ENCODE measurements around the gene CPT1B.
"Not testable (repeated sequence)": the region's sequence is repeated elsewhere in the genome, so short reads cannot be mapped to it uniquely, and the experiment has no call there.

CPT1B gene

DNA sequence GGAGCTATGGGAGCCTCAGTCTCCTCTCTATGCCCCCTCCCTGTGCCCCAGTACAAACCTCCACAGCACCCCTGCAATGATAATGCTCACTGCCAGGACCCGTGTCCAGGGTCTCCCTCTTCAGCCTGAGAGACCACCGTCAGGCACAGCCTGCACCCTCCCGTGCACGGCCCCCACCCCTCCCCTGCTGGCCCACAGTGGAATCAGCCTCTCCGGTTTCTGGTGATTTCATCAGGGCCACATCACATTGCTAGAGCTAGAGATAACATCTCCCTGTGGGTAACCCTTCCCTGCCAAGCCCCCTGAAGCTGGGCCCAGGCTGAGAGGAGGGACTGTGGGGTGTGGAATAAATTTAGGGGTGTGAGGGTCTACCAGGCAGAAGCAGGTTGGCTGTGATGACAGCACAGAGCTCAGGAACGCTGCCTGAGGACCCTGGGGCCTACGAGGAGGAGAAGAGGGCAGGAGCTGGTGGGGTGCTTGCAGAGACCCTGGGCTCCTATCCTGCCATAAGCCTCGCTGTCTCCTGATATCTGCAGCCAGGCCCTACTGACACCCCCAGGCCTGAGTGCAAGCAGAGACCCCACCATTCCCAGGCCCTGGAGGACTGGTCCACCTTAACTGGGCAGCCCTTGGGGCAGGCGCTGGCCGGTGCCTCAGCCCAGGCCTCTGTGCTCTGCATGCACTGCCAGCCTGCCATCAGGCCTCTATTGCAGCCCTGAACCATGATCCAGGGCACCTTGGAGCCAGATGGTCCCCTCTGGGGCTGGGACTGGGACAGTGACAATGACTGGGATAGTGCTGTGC, 32.5 kb downstream of the CPT1B start, which contains the start of gene KLHDC7B:
Gene KLHDC7B, plus strand, starts transcription at position 378 of the 804 bp plus-strand sequence. Its CDS starts 345 bp downstream, at position 723.
- no peak for DNase-seq

DNA sequence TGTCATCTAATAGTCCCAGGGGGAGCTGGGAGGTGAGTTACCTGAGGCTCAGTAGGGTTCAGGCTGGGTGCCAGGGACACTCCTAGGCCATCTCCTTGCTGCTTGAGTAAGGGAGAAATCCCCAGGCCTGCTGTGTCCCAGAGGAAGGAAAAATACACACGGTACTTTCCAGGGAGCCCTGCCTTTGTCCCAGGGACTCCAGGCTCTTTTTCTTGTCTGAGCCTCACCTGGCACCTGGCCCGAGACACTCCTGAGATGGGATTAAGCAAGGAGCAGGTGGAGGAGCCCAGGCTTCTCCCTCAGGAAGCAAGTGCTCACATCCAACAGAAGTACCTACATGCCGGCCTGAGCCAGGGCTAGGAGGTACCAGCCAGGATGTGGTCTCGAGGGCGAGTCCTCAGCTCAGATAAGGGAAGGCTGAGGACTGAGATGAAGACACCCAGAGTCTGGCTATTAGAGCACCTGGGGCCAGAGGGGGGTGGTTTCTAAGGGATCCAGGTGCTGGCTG, 33.4 kb downstream of the CPT1B start:
- no peak for DNase-seq

DNA sequence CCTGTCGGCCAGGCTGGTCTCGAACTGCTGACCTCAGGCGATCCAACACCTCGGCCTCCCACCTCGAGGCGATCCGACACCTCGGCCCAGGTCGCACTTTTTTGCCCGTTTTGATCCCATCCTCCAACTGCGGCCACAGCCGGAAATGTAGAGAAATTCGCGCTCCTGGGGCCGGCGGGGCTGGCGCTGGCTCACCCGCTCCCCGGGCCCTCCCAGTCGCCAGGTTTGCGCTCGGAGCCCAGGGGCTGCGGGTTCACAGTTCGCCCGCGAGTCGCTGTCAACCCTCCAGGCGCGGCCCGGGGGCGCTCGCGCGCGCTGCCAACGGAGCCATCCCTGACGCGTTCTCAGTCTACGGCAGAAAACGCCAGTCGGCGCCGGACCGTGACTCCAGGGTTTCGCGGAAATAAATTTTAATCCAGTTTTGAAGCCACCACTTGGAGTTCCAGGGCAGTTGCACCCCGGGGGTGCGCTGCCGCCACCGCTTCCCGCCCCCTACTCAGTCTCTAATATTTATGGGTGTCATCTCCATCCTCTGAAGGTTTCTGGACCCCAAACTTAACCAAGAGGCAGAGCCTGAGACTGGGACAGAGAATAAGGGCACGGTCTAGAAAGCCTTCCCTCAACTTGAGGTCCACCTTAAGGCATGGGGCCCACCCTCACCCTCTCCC, 34.0 kb downstream of the CPT1B start:
- peak; percentile 64 for DNase-seq

DNA sequence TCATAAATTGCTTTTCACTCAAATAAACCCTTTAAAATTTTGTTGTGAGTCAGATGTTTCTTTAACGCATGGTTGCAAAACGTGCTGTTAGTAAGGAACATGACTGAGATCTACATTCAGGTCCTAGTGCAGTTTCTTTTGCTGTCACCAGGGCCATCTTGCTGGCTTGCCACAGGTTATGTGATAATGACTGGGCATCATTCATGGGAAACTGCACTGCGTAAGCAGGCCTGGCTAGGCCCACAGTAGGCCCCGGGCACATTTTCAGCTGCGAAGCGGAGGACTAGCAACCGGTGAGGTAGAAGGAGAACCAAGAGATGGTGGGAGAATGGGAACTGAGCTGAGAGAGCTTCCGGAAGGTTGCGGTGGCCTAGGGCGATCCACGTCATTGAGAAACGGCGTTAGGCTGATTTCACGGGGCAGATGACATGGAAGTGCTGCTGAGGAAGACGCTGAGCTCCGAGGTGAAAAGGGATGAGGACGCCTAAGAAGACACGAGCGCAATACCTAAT, 35.8 kb downstream of the CPT1B start:
- DNase-seq, result no peak

DNA sequence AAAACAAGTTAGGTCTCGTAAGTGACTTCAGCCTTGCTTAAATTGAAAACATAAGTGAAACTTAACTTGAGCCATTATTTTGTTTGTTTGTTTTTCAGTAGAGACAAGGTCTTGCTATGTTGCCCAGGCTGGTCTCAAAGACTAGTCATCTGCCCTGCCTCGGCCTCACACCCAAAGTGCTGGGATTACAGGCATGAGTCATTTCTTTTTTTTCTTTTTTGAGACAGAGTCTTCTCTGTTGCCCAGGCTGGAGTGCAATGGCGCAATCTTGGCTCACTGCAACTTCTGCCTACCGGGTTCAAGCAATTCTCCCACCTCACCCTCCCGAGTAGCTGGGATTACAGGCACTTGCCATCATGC, 36.6 kb downstream of the CPT1B start:
- not testable (repeated sequence) for DNase-seq

DNA sequence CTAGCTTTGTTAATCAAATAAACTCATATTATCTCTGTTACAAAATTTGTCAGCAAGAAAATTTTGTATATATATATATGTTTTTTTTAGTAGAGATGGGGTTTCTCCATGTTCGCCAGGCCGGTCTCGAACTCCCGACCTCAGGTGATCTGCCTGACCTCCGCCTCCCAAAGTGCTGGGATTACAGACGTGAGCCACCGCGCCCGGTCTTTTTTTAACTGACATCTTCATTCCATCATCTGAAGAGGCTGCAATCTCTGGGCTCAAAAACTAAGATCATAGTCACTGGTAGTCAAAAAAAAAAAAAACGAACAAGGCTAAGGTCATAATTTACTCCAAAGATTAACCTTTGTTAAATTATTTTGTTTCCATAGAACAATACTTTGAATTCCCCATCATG, 37.8 kb downstream of the CPT1B start:
- no peak for DNase-seq

DNA sequence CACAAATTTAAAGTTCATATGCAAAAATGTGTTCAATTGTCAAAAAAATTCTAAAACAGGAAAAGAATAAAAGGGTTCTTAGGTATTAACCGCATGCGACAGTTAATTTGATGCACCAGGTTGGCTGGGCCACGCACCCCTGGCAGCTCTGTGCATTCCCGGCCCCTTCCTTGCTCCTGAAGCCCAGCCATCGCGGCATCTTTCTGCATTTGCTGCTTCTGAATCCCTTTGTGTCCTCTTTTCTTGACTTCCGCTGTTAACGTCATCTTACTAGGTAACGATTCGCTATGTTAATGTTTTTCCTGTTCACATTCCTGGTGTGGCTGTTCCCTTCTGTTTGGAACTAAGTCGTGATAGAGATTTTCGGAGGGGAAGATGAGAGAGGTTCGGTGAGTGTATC, 40.5 kb downstream of the CPT1B start:
- no peak for DNase-seq

DNA sequence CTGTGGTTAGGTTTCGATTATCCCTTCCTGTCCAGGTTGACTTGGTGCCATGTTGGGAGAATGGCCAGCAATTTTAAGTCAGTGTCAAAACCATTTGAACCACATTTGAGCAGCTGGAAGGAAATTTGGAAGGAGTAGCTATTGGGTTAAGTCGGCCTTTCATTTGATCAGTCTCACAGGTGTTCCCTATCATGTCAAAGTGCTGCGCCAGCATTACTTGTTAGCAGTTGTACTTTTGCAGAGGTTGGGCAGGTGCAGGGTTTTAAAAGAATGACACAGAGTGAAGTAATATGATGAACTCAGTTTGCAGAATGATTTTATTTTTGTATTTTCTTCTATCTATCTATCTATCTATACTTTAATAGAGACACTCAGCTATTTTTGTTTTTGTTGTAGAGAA, 42.0 kb downstream of the CPT1B start:
- DNase-seq, result no peak

DNA sequence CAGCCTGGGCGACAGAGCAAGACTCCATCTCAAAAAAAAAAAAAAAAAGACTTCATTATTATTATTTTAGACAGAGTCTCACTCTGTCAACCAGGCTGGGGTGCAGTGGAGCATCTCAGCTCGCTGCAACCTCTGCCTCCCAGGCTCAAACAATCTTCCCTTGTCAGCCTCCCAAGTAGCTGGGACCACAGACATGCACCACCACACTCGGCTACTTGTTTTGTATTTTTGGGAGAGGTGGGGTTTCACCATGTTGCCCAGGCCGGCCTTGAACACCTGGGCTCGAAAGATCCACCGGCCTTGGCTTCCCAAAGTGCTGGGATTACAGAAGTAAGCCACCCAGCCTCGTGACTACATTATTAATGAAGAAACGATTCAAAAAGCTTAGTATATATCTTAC, 43.1 kb downstream of the CPT1B start:
- no peak for DNase-seq

DNA sequence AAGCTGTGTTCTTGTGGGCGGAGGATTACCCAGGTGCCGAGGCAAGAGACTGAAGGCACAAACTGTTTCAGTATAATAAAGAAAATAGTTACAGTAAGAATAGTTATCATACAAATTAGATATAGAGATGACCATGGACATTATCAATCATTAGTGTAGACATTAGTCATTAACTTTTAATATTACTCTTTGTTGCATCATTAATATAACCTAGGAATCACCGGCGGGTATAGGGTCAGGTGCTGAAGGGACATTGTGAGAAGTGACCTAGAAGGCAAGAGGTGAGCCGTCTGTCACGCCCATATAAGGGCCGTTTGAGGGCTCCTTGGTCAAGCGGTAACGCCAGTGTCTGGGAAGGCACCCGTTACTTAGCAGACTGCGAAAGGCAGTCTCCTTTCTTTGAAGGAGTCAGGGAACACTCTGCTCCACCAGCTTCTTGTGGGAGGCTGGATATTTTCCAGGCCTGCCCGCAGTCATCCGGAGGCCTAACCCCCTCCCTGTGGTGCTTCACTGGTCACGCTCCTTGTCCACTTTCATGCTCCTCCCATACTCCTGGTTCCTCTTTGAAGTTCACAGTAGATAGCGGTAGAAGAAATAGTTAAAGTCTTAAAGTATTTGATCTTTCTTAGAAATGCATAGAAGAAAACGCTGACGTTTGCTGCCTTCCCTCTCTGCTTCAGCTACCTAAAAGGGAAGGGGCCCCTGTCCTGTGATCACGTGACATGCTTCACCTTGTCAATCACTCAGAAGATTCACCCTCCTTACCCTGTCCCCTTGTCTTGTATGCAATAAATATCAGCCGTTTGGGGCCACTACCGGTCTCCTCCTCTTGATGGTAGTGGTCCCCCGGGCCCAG, 44.1 kb downstream of the CPT1B start:
- peak; percentile 23 for DNase-seq

DNA sequence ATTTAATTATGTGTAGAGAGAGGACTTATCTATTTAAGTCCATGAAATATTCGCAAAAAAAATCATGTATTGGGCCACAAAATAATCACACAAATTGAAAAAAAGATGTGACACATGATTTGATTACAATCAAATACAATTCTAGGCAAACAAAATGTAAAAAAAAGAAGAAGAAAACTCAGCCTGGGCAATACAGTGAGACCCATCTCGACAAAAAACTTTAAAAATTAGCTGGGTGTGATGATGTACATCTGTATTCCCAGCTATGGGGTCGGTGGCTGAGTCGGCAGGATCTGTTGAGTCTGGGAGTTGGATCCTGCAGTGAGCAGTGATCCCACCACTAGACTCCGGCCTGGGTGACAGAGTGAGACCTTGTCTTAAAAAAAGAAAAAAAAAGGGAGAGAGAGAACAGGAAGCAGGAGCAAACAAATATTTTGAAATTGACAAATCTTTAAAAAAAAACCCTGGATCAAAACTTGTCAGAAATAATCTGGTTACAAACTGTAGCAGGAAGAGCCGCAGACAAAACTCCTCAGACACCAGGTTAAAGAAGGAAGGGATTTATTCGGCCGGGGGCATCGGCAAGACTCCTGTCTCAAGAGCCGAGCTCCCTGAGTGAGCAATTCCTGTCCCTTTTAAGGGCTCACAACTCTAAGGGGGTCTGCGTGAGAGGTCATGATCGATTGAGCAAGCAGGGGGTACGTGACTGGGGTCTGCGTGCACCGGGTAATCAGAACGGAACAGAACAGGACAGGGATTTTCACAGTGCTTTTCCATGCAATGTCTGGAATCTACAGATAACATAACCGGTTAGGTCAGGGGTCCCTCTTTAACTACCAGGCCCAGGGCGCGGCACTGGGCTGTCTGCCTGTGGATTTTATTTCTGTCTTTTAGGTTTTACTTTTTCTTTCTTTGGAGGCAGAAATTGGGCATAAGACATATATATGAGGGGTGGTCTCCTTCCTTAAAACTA, 45.1 kb downstream of the CPT1B start:
- no peak for DNase-seq

DNA sequence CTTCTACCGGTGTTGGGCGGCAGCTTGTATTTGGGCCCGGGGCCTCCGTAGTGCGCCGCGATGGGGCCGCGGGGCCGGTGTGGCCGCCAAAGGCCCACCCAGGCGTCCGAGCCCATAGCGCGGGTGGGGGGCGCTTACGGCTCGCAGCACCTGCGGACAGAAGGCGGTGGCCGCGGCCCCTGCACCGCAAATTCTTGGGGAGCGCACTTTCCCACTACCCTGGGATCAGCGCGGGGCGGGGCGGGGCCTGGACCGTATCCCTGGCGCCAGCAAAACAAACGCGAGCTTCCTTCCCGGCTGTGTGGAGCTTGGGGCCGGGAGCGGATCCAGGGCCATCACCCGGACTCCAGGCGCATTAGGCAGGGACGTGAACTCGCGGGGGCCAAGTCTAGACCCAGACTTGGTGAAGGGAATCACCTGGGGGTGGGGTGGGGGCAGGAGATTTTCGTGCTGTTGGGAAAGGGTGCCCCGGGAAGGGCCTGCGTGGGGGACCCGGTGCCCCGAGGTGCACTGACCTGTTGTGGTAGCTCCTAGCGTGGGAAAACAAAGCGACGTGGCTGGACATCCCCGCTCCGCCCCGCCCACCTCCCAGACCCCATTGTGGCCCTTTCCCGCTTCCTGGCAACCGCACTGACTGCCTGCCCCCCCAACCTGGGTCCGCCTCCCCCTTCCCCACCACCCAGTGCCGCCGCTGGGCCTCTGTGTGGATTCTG, 46.1 kb downstream of the CPT1B start:
- peak; percentile 56 for DNase-seq

DNA sequence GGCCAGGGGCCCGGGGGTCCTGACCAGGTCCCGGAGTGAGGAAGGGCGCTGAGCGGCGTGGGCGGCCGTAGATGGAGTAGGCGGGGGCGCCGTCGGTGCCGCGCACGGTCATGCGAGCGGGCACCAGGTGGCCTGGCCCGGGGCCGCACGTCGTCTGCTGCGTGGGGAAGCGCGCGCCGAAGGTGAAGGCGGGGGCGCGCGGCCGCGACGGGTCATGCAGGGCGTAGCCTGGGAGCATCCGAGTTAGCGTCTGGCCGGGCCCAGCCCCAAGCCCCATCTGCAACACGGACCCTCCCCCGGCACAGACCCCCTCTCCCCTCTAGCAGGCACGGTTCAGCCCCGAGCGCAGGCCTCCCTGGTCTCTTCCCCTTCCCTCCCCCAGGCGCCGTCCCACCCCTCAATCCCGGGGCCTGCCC, 46.7 kb downstream of the CPT1B start:
- no peak for DNase-seq

DNA sequence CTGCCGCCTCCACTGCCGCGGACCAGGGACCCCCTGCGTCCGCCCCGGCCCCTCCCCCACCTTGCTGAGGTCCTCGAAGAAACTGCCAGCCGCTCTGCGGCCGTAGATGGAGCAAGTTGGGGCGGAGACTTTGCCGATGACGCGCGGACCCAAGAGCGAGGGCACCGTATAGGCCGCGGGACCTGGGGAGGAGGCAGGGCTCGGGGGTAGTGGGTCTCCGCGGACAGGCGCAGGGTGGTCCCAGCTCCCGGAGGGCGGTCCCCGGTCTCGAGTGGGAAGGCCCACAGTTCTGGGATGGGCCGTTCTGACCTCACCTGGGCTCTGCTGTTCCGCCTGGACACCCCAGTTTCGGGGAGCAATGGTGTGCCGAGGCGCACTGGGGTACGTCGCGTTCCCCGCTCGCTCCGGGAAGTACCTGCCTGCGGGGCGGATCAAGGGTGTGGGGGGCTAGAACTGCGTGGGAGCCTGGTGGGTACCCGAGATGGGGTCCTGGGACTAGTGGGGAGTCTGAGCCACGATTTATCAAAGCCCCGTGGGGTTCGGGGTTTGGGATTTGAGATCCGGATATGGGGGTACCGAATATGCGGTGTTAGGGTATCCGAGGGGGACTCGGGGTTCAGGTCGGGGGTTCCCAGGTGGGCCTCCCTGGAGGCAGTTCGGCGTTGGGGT, 47.2 kb downstream of the CPT1B start:
- peak; percentile 46 for DNase-seq

DNA sequence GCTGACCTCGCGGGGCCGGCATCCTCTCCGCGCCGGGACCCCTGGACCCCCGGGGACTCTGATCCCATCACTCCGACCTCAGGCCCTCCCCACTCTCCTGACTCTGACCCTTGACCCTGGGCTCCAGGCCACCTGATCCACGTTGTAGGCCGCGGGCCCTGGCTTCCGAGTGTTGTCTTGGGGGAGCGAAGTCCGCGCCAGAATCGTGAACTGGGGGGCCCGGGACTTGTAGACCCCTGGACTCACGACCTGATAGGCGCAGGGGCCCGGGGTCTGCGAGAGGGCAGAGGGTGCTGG, 47.7 kb downstream of the CPT1B start:
- DNase-seq, result no peak

DNA sequence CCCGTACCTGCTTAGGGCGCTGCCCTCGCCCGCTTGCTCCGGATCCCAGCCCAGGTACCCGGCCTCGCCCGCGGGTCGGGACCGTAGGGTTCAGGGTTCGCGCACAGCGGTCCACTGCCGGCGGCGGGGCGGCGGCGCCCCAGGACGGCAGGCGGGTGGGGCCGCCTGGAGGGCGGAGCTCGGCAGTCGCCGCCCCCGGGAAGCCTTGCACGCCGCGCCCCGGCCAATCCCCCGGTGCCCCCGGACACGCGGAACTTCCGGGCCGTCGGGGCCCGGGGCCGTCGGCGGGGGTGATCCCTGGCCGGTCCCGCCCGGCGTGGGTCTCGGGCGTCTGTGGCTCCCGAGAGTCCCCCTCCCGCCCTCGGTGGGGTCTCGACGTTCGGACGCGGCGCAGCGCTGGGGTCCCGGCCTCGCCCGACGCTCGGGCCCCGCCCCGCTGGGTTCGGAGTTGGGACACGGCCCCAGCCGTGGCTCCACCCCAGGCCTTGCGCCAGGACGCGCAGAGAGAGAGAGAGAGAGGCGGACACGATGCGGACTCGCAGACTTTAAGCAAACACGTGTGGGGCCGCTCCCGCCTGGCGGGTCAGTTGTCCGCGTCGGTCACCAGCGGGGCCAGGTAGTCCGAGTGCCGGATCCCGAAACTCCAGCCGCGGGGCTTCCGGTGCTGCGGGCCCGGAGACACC, 48.2 kb downstream of the CPT1B start, which contains the start of gene TYMP:
Gene TYMP, minus strand, starts transcription at position 116 of the 683 bp plus-strand sequence. CDS start 303 bp downstream, outside the sequence.
- peak; percentile 64 for DNase-seq

DNA sequence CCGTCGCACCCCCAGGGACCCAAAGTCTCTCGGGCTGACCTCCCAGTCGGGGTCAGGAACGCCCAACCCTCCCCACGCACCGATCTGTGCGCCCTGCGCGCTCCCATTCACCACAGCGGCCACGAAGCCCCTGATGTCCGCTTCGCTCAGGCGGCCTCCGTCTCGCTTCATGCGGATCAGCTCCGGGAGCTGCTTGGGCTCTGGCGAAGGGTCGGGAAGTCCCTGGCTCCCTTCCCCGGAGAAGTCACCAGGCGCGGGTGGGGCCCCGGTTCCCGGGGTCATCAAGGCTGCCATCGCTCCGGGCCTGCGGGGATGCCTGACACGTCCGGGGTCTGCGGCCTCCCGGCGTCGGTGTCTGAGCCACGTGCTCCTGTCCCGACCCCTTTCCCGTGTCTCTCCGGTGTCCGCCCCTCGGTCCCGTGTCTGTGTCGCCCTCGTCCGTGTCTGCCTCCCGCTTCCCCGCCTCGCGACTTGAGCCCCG, 48.8 kb downstream of the CPT1B start:
- peak; percentile 61 for DNase-seq

DNA sequence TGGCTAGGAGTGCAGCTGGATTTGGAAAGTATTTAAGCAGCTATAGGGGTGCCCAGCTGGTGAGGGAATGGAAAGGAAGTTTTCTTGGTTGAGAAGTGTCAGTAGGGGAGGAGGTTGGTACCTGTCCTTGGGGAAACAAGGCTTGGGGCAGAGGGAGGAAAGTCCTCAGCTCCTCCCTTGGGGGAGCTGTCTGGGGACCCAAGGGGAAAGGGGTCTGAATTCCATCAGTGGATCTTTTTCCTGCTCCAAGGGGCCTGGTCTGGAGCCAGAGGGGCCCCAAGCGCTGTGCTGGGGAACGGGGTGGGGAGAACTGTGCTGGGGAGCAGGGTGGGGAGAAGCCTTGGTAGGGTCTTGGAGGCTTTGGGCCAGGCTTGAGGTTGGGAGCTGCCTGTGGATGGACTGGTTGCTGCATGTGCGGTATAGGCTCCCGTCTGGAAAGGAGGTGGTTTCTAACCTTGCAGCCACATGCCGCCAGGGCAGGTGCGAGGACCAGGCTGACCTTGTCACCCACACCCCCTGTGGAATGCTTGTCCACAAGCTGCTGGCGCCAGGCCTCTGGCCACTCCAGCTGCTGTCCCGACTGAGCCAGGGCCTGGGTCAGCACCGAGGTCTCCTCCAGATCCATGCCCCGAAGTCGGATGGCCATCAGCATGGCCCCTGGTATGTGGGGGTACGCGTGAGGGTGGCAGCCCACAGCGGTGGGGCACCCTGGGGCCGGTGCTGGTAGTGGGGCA, 49.4 kb downstream of the CPT1B start:
- DNase-seq, result no peak
